ENCODE data around the gene SRSF8. TPM values are rescaled to one million over a fixed set of nuclear protein-coding genes. Genes with fewer than 3 reads are reported as not detected.
"Not testable (repeated sequence)": the region's sequence is repeated elsewhere in the genome, so short reads cannot be mapped to it uniquely, and the experiment has no call there.

Gene SRSF8
- total and polyA plus RNA-seq, 2 of the 4 experiments (the other 2 are of a cell fraction) = 3.4 to 14.3 TPM

DNA sequence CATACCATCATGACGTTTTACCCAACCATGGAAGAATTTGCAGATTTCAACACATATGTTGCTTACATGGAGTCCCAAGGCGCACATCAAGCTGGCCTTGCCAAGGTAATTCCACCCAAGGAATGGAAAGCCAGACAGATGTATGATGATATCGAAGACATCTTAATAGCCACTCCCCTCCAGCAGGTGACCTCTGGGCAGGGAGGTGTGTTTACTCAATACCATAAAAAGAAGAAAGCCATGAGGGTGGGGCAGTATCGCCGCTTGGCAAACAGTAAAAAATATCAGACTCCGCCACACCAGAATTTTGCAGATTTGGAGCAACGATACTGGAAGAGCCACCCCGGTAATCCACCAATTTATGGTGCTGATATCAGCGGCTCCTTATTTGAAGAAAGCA lies 41.1 kb upstream of the SRSF8 start:
- H3K9me3 ChIP-seq (ENCODE audit: control insufficient read depth, insufficient read depth, low read length); CTCF ChIA-PET; H4K20me1 ChIP-seq (ENCODE audit: insufficient read depth, low read length); H3K27ac ChIP-seq (ENCODE audit: insufficient read depth, low read length); H3K36me3 ChIP-seq (ENCODE audit: control insufficient read depth, insufficient read depth, low read length); ATAC-seq (ENCODE audit: low read depth); H3K56ac ChIP-seq (ENCODE audit: extremely low read depth, insufficient read depth, low read length); H3K27me3 ChIP-seq (ENCODE audit: control insufficient read depth, insufficient read depth, low read length); in situ Hi-C loops (cut with MboI; ENCODE audit: low sequenced_read_pairs); H2AFZ ChIP-seq (replicated peaks; ENCODE audit: low read length, poor library complexity); H3K4me1 ChIP-seq (ENCODE audit: control insufficient read depth, insufficient read depth, low read length); H3K4ac ChIP-seq (ENCODE audit: low read depth, low read length); H3K14ac ChIP-seq (replicated peaks; ENCODE audit: low read depth, low read length); H2BK120ac ChIP-seq (ENCODE audit: low read depth, low read length); BruUV-seq (replicated peaks); H2BK15ac ChIP-seq (ENCODE audit: low read depth, low read length); DNase-seq; H4K8ac ChIP-seq (ENCODE audit: low read depth in 2 of 2, low read length in 2 of 2); intact Hi-C loops (cut with micrococcal nuclease); POLR2A ChIA-PET (ENCODE audit: unreplicated experiment); H3K9ac ChIP-seq (ENCODE audit: low read depth, low read length); dilution Hi-C loops (cut with HindIII; ENCODE audit: low sequenced_read_pairs, unreplicated experiment); H2BK20ac ChIP-seq (ENCODE audit: low read depth, low read length); H2BK5ac ChIP-seq (ENCODE audit: low read depth, low read length, poor library complexity, severe bottlenecking); H3K9me1 ChIP-seq (ENCODE audit: insufficient read depth, low read length); H3K4me2 ChIP-seq (ENCODE audit: low read depth, low read length); H3K18ac ChIP-seq (ENCODE audit: low read depth, low read length); H4K5ac ChIP-seq (ENCODE audit: low read depth, low read length); H3K79me1 ChIP-seq (ENCODE audit: low read depth in 1 of 2, low read length in 2 of 2); H3K23ac ChIP-seq (ENCODE audit: low read depth, low read length); H4K91ac ChIP-seq (ENCODE audit: insufficient read depth, low read depth, low read length); H2AK5ac ChIP-seq (ENCODE audit: low read depth, low read length); H2AK9ac ChIP-seq (replicated peaks; ENCODE audit: low read depth, low read length, poor library complexity); H3K4me3 ChIP-seq (ENCODE audit: insufficient read depth, low read depth, low read length): not testable (repeated sequence)
- WGBS, 2 experiments (ENCODE audit: extremely low coverage in 2 of 2, insufficient read length in 1 of 2) = no CpG with 5 or more reads among the region's 9 CpGs
